ENCODE data around the gene SWSAP1.
A peak's percentile ranks its signal among the peaks of the same experiment; 100 is the strongest.

Gene SWSAP1

GRCh38 chr19:11355160-11356073 is 19.0 kb upstream of the SWSAP1 start, which contains the start of gene PLPPR2:
Gene PLPPR2 (plus strand): TSS chr19:11355432. CDS start chr19:11357674, 2,242 bp downstream.
- peak; percentile 39 to 82 for DNase-seq

- DNase-seq, result no peak
Observed at GRCh38 chr19:11356074-11356397, 18.4 kb upstream of the SWSAP1 start.

GRCh38 chr19:11356676-11357550 is 17.6 kb upstream of the SWSAP1 start:
- DNase-seq, result no peak

GRCh38 chr19:11359421-11359820 is 15.0 kb upstream of the SWSAP1 start:
- no peak for DNase-seq

GRCh38 chr19:11361037-11361770 is 13.3 kb upstream of the SWSAP1 start:
- no peak for DNase-seq

GRCh38 chr19:11361771-11362731 is 12.4 kb upstream of the SWSAP1 start:
- DNase-seq, result no peak

GRCh38 chr19:11363881-11364280 is 10.6 kb upstream of the SWSAP1 start:
- no peak for DNase-seq

- DNase-seq, result no peak
Observed at GRCh38 chr19:11364296-11364904, 10.1 kb upstream of the SWSAP1 start.

- DNase-seq, result no peak
Observed at GRCh38 chr19:11364935-11365334, 9.5 kb upstream of the SWSAP1 start.

GRCh38 chr19:11365557-11366117 is 8.8 kb upstream of the SWSAP1 start:
- DNase-seq, result no peak

GRCh38 chr19:11367528-11367927 is 6.9 kb upstream of the SWSAP1 start:
- no peak for DNase-seq

- no peak for DNase-seq
Observed at GRCh38 chr19:11370744-11371143, 3.7 kb upstream of the SWSAP1 start.

- DNase-seq, result no peak
Observed at GRCh38 chr19:11373166-11373884, 1.1 kb upstream of the SWSAP1 start.

- peak in 1 of 2 donors; percentile 35 for DNase-seq
Observed at GRCh38 chr19:11373885-11374432, 507 bp upstream of the SWSAP1 start.

- DNase-seq, result peak in 1 of 2 donors; percentile 63
Observed at GRCh38 chr19:11375143-11375948, 880 bp downstream of the SWSAP1 start.

GRCh38 chr19:11377237-11377636 is 2.8 kb downstream of the SWSAP1 start:
- no peak for DNase-seq

- DNase-seq, result no peak
Observed at GRCh38 chr19:11377756-11378155, 3.3 kb downstream of the SWSAP1 start.

- no peak for DNase-seq
Observed at GRCh38 chr19:11378319-11379189, 4.1 kb downstream of the SWSAP1 start.

Measured in bone marrow (tissue), 2 donors.